Urinary bladder (tissue), 4 donors: Measurements from ENCODE around the gene TRIM31. TPM values are rescaled to one million over a fixed set of nuclear protein-coding genes. Genes with fewer than 3 reads are reported as not detected.
A peak's percentile ranks its signal among the peaks of the same experiment; 100 is the strongest.

ENCODE experiments used
- DNase-seq: peaks from one replicate; pipeline ENCODE4 v3.0.0-alpha.2; 2015; ENCODE audit errors: extremely low spot score
- H3K27ac ChIP-seq: one replicate; pipeline ENCODE4 v1.5.1; 2013; ENCODE audit warnings: low read depth, mild to moderate bottlenecking, moderate library complexity
- H3K36me3 ChIP-seq: one replicate; pipeline ENCODE4 v1.6.1; 2013; ENCODE audit warnings: mild to moderate bottlenecking, moderate library complexity; ENCODE audit not compliant: insufficient read depth
- H3K4me1 ChIP-seq: one replicate; pipeline ENCODE4 v1.6.1; 2013; ENCODE audit warnings: mild to moderate bottlenecking, moderate library complexity; ENCODE audit not compliant: insufficient read depth
- H3K4me3 ChIP-seq: one replicate; pipeline ENCODE4 v1.5.1; 2013; ENCODE audit warnings: low read depth, low read length
- WGBS: extraction: QIAGEN DNeasy Blood & Tissue Kit; methylation state at CpG from one replicate; pipeline ENCODE4 v1.1.7; 2013; 5-methylcytosine and 5-hydroxymethylcytosine counted together
- polyA plus RNA-seq: library from polyadenylated mRNA; stranded (reverse); fragments of 200-250 nt; gene quantifications from one replicate; pipeline ENCODE4 v1.2.3, GENCODE V29; 2013
- total RNA-seq: library from RNA; depleted of rRNA; stranded (reverse); fragments of >200 nt; gene quantifications from one replicate; pipeline ENCODE4 v1.2.3, GENCODE V29; 2014
- donor health status: healthy with polysubstance abuse.
- donor health status: healthy.

TRIM31 gene
- total and polyA plus RNA-seq, 2 donors: 1.3 to 9.6 TPM

- Histone ChIP-seq H3K4me3 (no peak overlapping the region), H3K27ac (no peak overlapping the region), H3K36me3 (no peaks in the 10 kb centered on the region), H3K4me1 (no peaks in the 10 kb centered on the region)
- DNase-seq: no peak
- WGBS: 77% methylated on average over 6 of the region's 6 CpGs
Observed at GRCh38 chr6:30116724-30117123, 3.8 kb upstream of the TRIM31 start.

DNA sequence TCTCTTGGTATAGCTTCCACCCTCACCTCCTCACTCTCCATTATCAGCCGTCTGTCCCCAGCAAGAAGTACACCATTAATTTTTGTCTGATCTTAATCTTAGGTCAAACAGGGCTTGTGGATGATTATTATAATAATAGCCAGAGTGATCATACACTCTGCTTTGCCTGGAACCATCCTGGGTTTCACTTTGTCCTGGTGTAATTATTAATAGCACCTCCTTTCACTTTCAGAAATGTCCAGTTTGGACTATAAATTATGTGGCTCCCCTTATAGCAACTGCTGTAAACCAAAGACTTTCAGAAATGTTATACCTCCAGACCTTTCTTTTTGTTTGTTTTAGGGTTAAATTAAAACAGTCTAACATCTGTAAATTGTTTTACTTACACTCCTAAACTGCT, 951 bp upstream of the TRIM31 start:
- 40% methylated on average over 1 of the region's 1 CpG for WGBS

GRCh38 chr6:30112402-30112994, 392 bp downstream of the TRIM31 start:
- H3K4me1 ChIP-seq: no peaks in the 10 kb centered on the region
- no peaks in the 10 kb centered on the region for H3K36me3 ChIP-seq
- no peak overlapping the region for H3K27ac ChIP-seq
- WGBS: 74% methylated on average over 10 of the region's 10 CpGs
- peak overlapping the region; percentile 37 for H3K4me3 ChIP-seq
- DNase-seq: no peak

More for the DNA sequence above, 951 bp upstream of the TRIM31 start:
- H3K4me3 ChIP-seq: no peak overlapping the region
- peak overlapping the region; percentile 73 for H3K27ac ChIP-seq
- no peak for DNase-seq
- H3K4me1 ChIP-seq: no peaks in the 10 kb centered on the region
- no peaks in the 10 kb centered on the region for H3K36me3 ChIP-seq

GRCh38 chr6:30111266-30111856, 1.5 kb downstream of the TRIM31 start:
- no peak for DNase-seq
- Histone ChIP-seq H3K4me1 (no peaks in the 10 kb centered on the region), H3K4me3 (peak overlapping the region; percentile 37), H3K36me3 (no peaks in the 10 kb centered on the region), H3K27ac (peak overlapping the region; percentile 59)
- 41% methylated on average over 27 of the region's 27 CpGs for WGBS

- 79% methylated on average over 2 of the region's 2 CpGs for WGBS
- H3K27ac ChIP-seq: no peak overlapping the region
- no peaks in the 10 kb centered on the region for H3K36me3 ChIP-seq
- DNase-seq: no peak
- no peaks in the 10 kb centered on the region for H3K4me1 ChIP-seq
- no peak overlapping the region for H3K4me3 ChIP-seq
Observed at GRCh38 chr6:30104661-30105060, 8.2 kb downstream of the TRIM31 start.

GRCh38 chr6:30103872-30104179, 9.1 kb downstream of the TRIM31 start:
- H3K27ac ChIP-seq: no peak overlapping the region
- DNase-seq: no peak
- WGBS: 44% methylated on average over 3 of the region's 3 CpGs

DNA sequence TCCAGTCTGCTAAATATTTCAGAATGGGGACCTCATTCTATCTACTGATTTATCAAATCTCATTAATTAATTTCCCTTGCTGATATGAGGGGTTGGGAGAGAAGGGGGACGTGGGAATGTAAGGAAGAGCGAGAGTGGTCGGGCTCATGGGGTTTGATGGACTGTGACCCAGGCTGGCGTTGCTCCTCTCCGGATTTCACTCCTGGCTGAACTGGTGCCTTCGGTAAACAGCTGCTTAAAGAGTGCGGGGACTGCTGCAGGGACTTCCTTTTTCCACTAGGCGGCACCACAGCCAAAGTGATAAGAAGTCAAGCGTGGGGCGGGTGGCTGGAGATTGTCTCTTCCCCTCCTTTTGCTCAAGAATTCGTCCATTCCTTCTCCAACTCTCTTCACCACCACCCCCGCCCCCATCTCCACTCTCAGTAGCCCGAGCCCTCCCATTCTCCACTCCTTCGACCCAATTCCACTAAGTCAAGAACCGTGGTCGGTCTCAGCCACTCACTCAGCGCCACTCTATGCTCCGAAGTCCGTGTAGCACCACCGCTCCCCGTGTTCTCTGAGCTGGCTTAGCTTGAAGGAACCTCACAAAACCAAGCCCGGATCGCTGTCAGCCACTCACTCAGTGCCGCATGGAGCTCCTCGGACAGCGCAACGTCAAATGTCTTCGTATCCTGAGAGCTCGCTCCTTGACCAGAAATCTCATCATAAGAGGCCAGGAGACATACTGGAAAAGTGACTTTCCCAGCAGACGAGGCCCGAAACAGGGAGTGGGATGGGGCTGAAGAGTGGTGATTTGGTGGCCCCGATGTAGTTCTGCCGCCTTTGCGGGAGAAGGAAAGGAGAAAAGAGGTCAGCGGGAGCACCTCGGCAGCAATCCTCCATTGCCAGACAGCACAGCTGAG, 9.7 kb downstream of the TRIM31 start:
- 6% methylated on average over 36 of the region's 36 CpGs for WGBS
- Histone ChIP-seq H3K36me3 (no peaks in the 10 kb centered on the region), H3K27ac (no peak overlapping the region), H3K4me3 (no peak overlapping the region), H3K4me1 (no peaks in the 10 kb centered on the region)
- DNase-seq: peak; percentile 83

More at GRCh38 chr6:30103872-30104179, 9.1 kb downstream of the TRIM31 start:
- H3K4me1 ChIP-seq: no peaks in the 10 kb centered on the region
- H3K36me3 ChIP-seq: no peaks in the 10 kb centered on the region
- no peak overlapping the region for H3K4me3 ChIP-seq

- WGBS: 50% methylated on average over 15 of the region's 15 CpGs
- Histone ChIP-seq H3K4me1 (no peaks in the 10 kb centered on the region), H3K36me3 (no peaks in the 10 kb centered on the region), H3K27ac (peak overlapping the region; percentile 75), H3K4me3 (no peak overlapping the region)
- DNase-seq: no peak
Observed at GRCh38 chr6:30102414-30102969, 10.4 kb downstream of the TRIM31 start.

- Histone ChIP-seq H3K27ac (peak overlapping the region; percentile 75), H3K36me3 (no peaks in the 10 kb centered on the region), H3K4me1 (no peaks in the 10 kb centered on the region), H3K4me3 (peak overlapping the region; percentile 9)
- DNase-seq: peak; percentile 49
- 2% methylated on average over 51 of the region's 51 CpGs for WGBS
Observed at GRCh38 chr6:30101444-30102413, 11.2 kb downstream of the TRIM31 start.

DNA sequence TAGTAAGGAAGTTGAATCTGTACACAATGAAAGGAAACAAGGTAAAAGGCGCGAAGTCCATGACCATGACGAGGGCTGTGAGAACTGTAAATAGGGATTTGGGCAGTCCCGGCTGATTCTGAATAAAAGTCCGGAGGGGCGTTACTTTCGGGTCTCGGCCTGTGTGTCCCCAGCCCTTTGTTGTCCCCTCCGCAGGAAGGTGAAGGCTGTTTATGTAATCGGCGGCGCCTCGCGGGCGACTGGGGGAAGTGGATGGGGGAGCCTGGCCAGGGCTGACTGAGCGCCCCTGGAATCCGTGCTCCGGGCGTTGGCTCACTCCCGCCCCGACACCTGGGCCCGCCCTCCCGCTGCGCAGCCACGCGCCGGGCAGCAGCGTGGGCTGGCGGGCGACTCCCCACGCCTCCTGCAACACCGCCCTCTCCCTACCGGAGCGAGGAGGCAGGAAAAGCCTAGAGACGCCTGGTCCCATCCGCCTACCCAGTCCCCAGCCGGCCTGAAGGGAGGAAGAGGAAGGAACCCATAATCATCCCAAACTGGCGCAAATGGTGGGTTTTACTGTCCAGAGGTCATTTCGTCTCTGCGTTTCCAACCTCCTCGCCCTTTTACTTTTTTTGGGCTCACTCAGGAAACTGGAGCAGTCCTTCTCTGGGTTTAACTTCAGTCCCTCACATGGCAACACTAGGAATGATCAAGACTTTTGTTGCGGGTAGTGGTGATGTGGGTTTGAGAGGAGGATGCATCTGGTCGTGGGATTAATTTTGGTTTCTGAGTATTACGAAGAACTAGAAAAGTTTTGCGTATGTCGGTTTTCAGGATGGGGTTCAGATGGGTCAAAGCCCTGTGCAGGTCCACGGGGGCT, 12.1 kb downstream of the TRIM31 start:
- Histone ChIP-seq H3K36me3 (no peaks in the 10 kb centered on the region), H3K27ac (no peak overlapping the region), H3K4me1 (no peaks in the 10 kb centered on the region), H3K4me3 (peak overlapping the region; percentile 22)
- DNase-seq: no peak
- 3% methylated on average over 47 of the region's 47 CpGs for WGBS

- Histone ChIP-seq H3K27ac (no peak overlapping the region), H3K4me3 (no peak overlapping the region), H3K36me3 (no peaks in the 10 kb centered on the region), H3K4me1 (no peaks in the 10 kb centered on the region)
- no peak for DNase-seq
- WGBS: 24% methylated on average over 8 of the region's 8 CpGs
Observed at GRCh38 chr6:30100154-30100553, 12.7 kb downstream of the TRIM31 start.
